MCF 10A (cell line): ENCODE measurements around the gene APOA1. TPM values are rescaled to one million over a fixed set of nuclear protein-coding genes. Genes with fewer than 3 reads are reported as not detected.

Experiments used
- BruUV-seq: library from RNA; stranded (reverse); fragments of 400-500 nt; replicated peaks from 2 replicates; lab custom pipeline; 2021; lab: Mats Ljungman, UMichigan
- CTCF ChIA-PET: fragments of 300-600 bp; sonication (Branson Sonifier 250); formaldehyde crosslinking; extraction: SDS; loops from one replicate; lab custom pipeline; 2021; ENCODE audit warnings: antibody characterized with exemption, inconsistent platforms; lab: Yijun Ruan, JAX
- POLR2A ChIA-PET: fragments of 300-600, 350-650 bp; sonication (Branson Sonifier 250); formaldehyde crosslinking; extraction: SDS; loops from one replicate; lab custom pipeline; 2020; ENCODE audit warnings: antibody characterized with exemption, inconsistent platforms; lab: Yijun Ruan, JAX
- DNase-seq: peaks from one replicate; pipeline ENCODE4 v3.0.0-alpha.2; 2018; ENCODE audit not compliant: unreplicated experiment
- H3K27ac Mint-ChIP-seq: one replicate; pipeline ENCODE4 v1.8.0; 2022; ENCODE audit warnings: mild to moderate bottlenecking, low read depth, mixed read lengths; ENCODE audit not compliant: unreplicated experiment
- H3K27me3 Mint-ChIP-seq: one replicate; pipeline ENCODE4 v1.8.0; 2022; ENCODE audit warnings: mixed read lengths; ENCODE audit not compliant: insufficient read depth, unreplicated experiment
- H3K36me3 Mint-ChIP-seq: one replicate; pipeline ENCODE4 v1.8.0; 2022; ENCODE audit warnings: mild to moderate bottlenecking, moderate library complexity, mixed read lengths; ENCODE audit not compliant: insufficient read depth, unreplicated experiment
- H3K4me1 Mint-ChIP-seq: one replicate; pipeline ENCODE4 v1.8.0; 2022; ENCODE audit warnings: mixed read lengths; ENCODE audit not compliant: insufficient read depth, unreplicated experiment
- H3K4me3 Mint-ChIP-seq: one replicate; pipeline ENCODE4 v1.8.0; 2022; ENCODE audit warnings: mild to moderate bottlenecking, moderate library complexity, mixed read lengths; ENCODE audit not compliant: unreplicated experiment
- H3K9me3 Mint-ChIP-seq: one replicate; pipeline ENCODE4 v1.8.0; 2022; ENCODE audit warnings: mixed read lengths; ENCODE audit not compliant: unreplicated experiment
- intact Hi-C: fragments of 100-400 bp; cut with micrococcal nuclease; formaldehyde crosslinking; loops from 2 replicates; pipeline ENCODE4 v1.14.1; 2022
- total RNA-seq: library from RNA; stranded (reverse); gene quantifications from 2 replicates; pipeline ENCODE4 v1.2.3, GENCODE V29; 2022
- TF ChIP-seq, protein P1 (sequence below): fragments of 200-600 bp; IDR thresholded peaks from one replicate; pipeline ENCODE4 v1.8.0; 2022; ENCODE audit warnings: antibody characterized with exemption, mild to moderate bottlenecking; ENCODE audit not compliant: unreplicated experiment

The APOA1 gene
- total RNA-seq, 1 experiment from 2014 or later, result not detected

DNA sequence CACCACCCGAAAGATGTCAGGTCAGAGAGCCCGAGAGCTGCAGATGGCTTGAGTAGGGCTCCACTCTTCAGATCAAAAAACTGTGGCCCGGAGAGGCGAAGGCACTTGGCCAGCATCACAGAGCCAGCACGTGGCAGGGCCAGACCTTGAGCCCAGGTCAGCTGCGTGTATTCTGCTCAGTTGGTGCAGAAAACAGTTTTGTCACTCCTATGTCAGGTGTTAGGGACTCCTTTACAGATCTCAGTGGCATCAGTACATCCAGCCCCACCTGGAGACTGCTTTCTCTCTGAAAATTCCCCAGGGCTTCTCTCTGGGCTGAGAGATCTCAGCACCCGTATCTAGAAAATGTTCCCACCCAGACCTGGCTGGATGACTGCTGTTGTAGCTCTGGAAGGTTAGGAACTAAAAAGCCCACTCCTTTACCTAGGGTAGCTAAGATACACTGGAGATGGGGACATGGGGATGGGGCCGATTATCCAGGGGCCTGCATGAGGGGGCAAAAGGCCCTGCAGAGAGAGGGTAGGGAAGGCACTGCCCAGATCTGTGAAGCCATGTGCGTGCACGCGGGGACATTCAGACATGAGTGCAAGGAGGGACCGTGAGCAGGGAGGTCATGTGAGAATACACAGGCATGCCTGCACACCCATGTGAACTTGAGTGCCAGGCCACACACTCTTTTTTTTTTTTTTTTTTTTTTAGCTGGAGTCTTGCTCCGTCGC, 3.4 kb downstream of the APOA1 start:
- POLR2A ChIA-PET, result interaction anchor here (0.7 kb wide), 1 partner anchor 98 kb away, joined by 3 read pairs; no protein-coding TSS in a partner anchor
- Mint-ChIP-seq H3K9me3 (no peaks in the 10 kb centered on the region), H3K27ac (no peak overlapping the region), H3K36me3 (peaks cover 5% of the 10 kb centered on the region), H3K27me3 (no peaks in the 10 kb centered on the region), H3K4me1 (no peaks in the 10 kb centered on the region), H3K4me3 (no peak overlapping the region)
- intact Hi-C loops, result no loop called here
- no TSS peak for BruUV-seq
- CTCF ChIA-PET, result interaction anchor here (0.6 to 7.0 kb wide), 6 partner anchors 25 to 288 kb away, joined by 3 to 124 read pairs (median 4); partner anchors contain the start of genes APOA5 and ZPR1
- TF ChIP-seq, protein P1, sequence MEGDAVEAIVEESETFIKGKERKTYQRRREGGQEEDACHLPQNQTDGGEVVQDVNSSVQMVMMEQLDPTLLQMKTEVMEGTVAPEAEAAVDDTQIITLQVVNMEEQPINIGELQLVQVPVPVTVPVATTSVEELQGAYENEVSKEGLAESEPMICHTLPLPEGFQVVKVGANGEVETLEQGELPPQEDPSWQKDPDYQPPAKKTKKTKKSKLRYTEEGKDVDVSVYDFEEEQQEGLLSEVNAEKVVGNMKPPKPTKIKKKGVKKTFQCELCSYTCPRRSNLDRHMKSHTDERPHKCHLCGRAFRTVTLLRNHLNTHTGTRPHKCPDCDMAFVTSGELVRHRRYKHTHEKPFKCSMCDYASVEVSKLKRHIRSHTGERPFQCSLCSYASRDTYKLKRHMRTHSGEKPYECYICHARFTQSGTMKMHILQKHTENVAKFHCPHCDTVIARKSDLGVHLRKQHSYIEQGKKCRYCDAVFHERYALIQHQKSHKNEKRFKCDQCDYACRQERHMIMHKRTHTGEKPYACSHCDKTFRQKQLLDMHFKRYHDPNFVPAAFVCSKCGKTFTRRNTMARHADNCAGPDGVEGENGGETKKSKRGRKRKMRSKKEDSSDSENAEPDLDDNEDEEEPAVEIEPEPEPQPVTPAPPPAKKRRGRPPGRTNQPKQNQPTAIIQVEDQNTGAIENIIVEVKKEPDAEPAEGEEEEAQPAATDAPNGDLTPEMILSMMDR, result no peak
- no peak for DNase-seq

DNA sequence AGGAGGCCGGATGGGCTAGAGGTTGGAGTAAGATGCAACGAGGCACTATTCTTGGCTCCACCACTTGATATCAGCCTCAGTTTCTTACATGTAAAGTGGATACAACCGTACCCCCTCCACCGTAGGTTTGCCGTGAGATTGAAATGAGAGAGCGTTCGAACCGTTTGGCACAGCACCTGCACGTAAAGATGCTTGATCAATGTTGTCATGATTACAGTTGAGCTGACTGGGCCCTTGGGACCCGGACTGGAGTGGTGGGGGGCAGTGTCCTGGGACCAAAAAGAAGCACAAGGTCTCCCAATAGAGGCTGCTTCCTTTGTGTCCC, 4.0 kb downstream of the APOA1 start:
- H3K4me3 Mint-ChIP-seq, result no peak overlapping the region
- H3K4me1 Mint-ChIP-seq, result no peaks in the 10 kb centered on the region
- intact Hi-C loops, result no loop called here
- BruUV-seq, result no TSS peak
- POLR2A ChIA-PET, result no interaction called here
- H3K27me3 Mint-ChIP-seq, result no peaks in the 10 kb centered on the region
- CTCF ChIA-PET, result interaction anchor here (0.6 to 7.0 kb wide), 6 partner anchors 25 to 288 kb away, joined by 3 to 124 read pairs (median 4); partner anchors contain the start of genes APOA5 and ZPR1
- H3K9me3 Mint-ChIP-seq, result no peaks in the 10 kb centered on the region
- H3K27ac Mint-ChIP-seq, result no peak overlapping the region
- peaks cover 5% of the 10 kb centered on the region for H3K36me3 Mint-ChIP-seq
- TF ChIP-seq, protein P1, result no peak
- no peak for DNase-seq

DNA sequence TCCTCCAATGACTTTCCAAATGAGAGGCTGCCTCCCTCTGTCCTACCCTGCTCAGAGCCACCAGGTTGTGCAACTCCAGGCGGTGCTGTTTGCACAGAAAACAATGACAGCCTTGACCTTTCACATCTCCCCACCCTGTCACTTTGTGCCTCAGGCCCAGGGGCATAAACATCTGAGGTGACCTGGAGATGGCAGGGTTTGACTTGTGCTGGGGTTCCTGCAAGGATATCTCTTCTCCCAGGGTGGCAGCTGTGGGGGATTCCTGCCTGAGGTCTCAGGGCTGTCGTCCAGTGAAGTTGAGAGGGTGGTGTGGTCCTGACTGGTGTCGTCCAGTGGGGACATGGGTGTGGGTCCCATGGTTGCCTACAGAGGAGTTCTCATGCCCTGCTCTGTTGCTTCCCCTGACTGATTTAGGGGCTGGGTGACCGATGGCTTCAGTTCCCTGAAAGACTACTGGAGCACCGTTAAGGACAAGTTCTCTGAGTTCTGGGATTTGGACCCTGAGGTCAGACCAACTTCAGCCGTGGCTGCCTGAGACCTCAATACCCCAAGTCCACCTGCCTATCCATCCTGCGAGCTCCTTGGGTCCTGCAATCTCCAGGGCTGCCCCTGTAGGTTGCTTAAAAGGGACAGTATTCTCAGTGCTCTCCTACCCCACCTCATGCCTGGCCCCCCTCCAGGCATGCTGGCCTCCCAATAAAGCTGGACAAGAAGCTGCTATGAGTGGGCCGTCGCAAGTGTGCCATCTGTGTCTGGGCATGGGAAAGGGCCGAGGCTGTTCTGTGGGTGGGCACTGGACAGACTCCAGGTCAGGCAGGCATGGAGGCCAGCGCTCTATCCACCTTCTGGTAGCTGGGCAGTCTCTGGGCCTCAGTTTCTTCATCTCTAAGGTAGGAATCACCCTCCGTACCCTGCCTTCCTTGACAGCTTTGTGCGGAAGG, 4.8 kb downstream of the APOA1 start:
- ChIA-PET POLR2A (no interaction called here), CTCF (interaction anchor here (0.6 to 7.0 kb wide), 3 partner anchors 25 to 98 kb away, joined by 3 to 124 read pairs (median 5); partner anchors contain the start of genes APOA5 and ZPR1)
- no peak overlapping the region for H3K4me3 Mint-ChIP-seq
- BruUV-seq, result no TSS peak
- H3K27ac Mint-ChIP-seq, result no peak overlapping the region
- peaks cover 5% of the 10 kb centered on the region for H3K36me3 Mint-ChIP-seq
- H3K4me1 Mint-ChIP-seq, result no peaks in the 10 kb centered on the region
- intact Hi-C loops, result no loop called here
- TF ChIP-seq, protein P1, result no peak
- DNase-seq, result no peak
- H3K27me3 Mint-ChIP-seq, result no peaks in the 10 kb centered on the region
- no peaks in the 10 kb centered on the region for H3K9me3 Mint-ChIP-seq
